GM20000 (cell line): ENCODE results near the gene GZMH.
"Not testable (repeated sequence)": the region's sequence is repeated elsewhere in the genome, so short reads cannot be mapped to it uniquely, and the experiment has no call there.

ENCODE experiments used
- DNase-seq: peaks from one replicate; pipeline ENCODE4 v3.0.0; 2012; ENCODE audit warnings: low spot score
- CTCF ChIP-seq: IDR thresholded peaks from 2 replicates; pipeline ENCODE4 v1.5.1; 2012; ENCODE audit warnings: mild to moderate bottlenecking, control low read depth; ENCODE audit errors: extremely low read depth, missing control alignments

GZMH gene

GRCh38 chr14:24612196-24612595 lies 2.7 kb upstream of the GZMH start:
- no peak for TF ChIP-seq CTCF
- DNase-seq, result no peak

GRCh38 chr14:24607635-24608514 lies 1.6 kb downstream of the GZMH start:
- TF ChIP-seq CTCF, result no peak
- DNase-seq, result no peak

GRCh38 chr14:24607081-24607480 lies 2.4 kb downstream of the GZMH start:
- peak; percentile 4 for DNase-seq
- no peak for TF ChIP-seq CTCF

- no peak for TF ChIP-seq CTCF
- DNase-seq, result no peak
Observed at GRCh38 chr14:24606297-24606696, 3.2 kb downstream of the GZMH start.

GRCh38 chr14:24605435-24606190 lies 3.9 kb downstream of the GZMH start:
- peak; percentile 77 for TF ChIP-seq CTCF

GRCh38 chr14:24597403-24597802 lies 12.1 kb downstream of the GZMH start:
- TF ChIP-seq CTCF, result no peak
- no peak for DNase-seq

More at GRCh38 chr14:24605435-24606190, 3.9 kb downstream of the GZMH start:
- DNase-seq, result peak; percentile 73

- DNase-seq, result no peak
- no peak for TF ChIP-seq CTCF
Observed at GRCh38 chr14:24595073-24595808, 14.2 kb downstream of the GZMH start.

GRCh38 chr14:24591004-24591403 lies 18.5 kb downstream of the GZMH start:
- DNase-seq, result not testable (repeated sequence)

GRCh38 chr14:24584402-24584801 lies 25.1 kb downstream of the GZMH start:
- DNase-seq, result not testable (repeated sequence)
